GM19099 (cell line): ENCODE measurements around the gene GABRA1.

Experiments used
- POLR2A ChIP-seq: IDR thresholded peaks from 3 replicates; pipeline ENCODE4 v1.6.1; 2011; ENCODE audit warnings: low read depth; ENCODE audit not compliant: insufficient read length; ENCODE audit errors: extremely low read depth

Gene GABRA1

GRCh38 chr5:161847941-161848391 lies at the start of gene GABRA1:
Gene GABRA1 (plus strand): TSS chr5:161848120. CDS start chr5:161850811, 2,691 bp downstream.
- no peak for TF ChIP-seq POLR2A

- no peak for TF ChIP-seq POLR2A
Measured at GRCh38 chr5:161799316-161799715, 48.6 kb upstream of the GABRA1 start.

GRCh38 chr5:161804263-161804662 lies 43.7 kb upstream of the GABRA1 start:
- TF ChIP-seq POLR2A: no peak

- no peak for TF ChIP-seq POLR2A
Measured at GRCh38 chr5:161846746-161847145, 1.2 kb upstream of the GABRA1 start.

GRCh38 chr5:161847447-161847846 lies 473 bp upstream of the GABRA1 start:
- TF ChIP-seq POLR2A: no peak

- no peak for TF ChIP-seq POLR2A
Measured at GRCh38 chr5:161850491-161850890, 2.6 kb downstream of the GABRA1 start.

GRCh38 chr5:161851691-161852299 lies 3.9 kb downstream of the GABRA1 start:
- TF ChIP-seq POLR2A: no peak

- no peak for TF ChIP-seq POLR2A
Measured at GRCh38 chr5:161857358-161857757, 9.4 kb downstream of the GABRA1 start.

- no peak for TF ChIP-seq POLR2A
Measured at GRCh38 chr5:161863259-161863658, 15.3 kb downstream of the GABRA1 start.

- no peak for TF ChIP-seq POLR2A
Measured at GRCh38 chr5:161863811-161864210, 15.9 kb downstream of the GABRA1 start.

- no peak for TF ChIP-seq POLR2A
Measured at GRCh38 chr5:161865510-161865909, 17.6 kb downstream of the GABRA1 start.

- no peak for TF ChIP-seq POLR2A
Measured at GRCh38 chr5:161889971-161890370, 42.1 kb downstream of the GABRA1 start.

- no peak for TF ChIP-seq POLR2A
Measured at GRCh38 chr5:161895514-161895913, 47.6 kb downstream of the GABRA1 start.

GRCh38 chr5:161897033-161897432 lies 49.1 kb downstream of the GABRA1 start:
- no peak for TF ChIP-seq POLR2A

GRCh38 chr5:161899590-161899989 lies 51.7 kb downstream of the GABRA1 start:
- no peak for TF ChIP-seq POLR2A

- TF ChIP-seq POLR2A: no peak
Measured at GRCh38 chr5:161900981-161901380, 53.1 kb downstream of the GABRA1 start.

GRCh38 chr5:161921781-161922180 lies 73.9 kb downstream of the GABRA1 start:
- TF ChIP-seq POLR2A: no peak
